HG03039 (cell line): Measurements from ENCODE around the gene TNN.

Experiments used
- ATAC-seq: cut with Tn5 transposase; IDR thresholded peaks from one replicate; pipeline ENCODE4 v1.9.1; 2021; ENCODE audit warnings: mild to moderate bottlenecking, moderate library complexity; ENCODE audit not compliant: unreplicated experiment

TNN gene

GRCh38 chr1:175172503-175172902, 104.9 kb downstream of the TNN start:
- no peak for ATAC-seq

- ATAC-seq = no peak
Measured at GRCh38 chr1:175173531-175173930, 105.9 kb downstream of the TNN start.

- ATAC-seq = no peak
Measured at GRCh38 chr1:175174309-175175102, 106.9 kb downstream of the TNN start.

- no peak for ATAC-seq
Measured at GRCh38 chr1:175176246-175176645, 108.6 kb downstream of the TNN start.

GRCh38 chr1:175178056-175178455, 110.4 kb downstream of the TNN start:
- no peak for ATAC-seq

GRCh38 chr1:175178456-175178855, 110.8 kb downstream of the TNN start:
- ATAC-seq = no peak

GRCh38 chr1:175179837-175180590, 112.4 kb downstream of the TNN start:
- ATAC-seq = no peak

- no peak for ATAC-seq
Measured at GRCh38 chr1:175182201-175182746, 114.6 kb downstream of the TNN start.

GRCh38 chr1:175183586-175183985, 116.0 kb downstream of the TNN start:
- ATAC-seq = no peak

GRCh38 chr1:175185903-175186302, 118.3 kb downstream of the TNN start:
- no peak for ATAC-seq

GRCh38 chr1:175186433-175187160, 119.0 kb downstream of the TNN start:
- ATAC-seq = no peak

- peak; percentile 47 for ATAC-seq
Measured at GRCh38 chr1:175188936-175189335, 121.3 kb downstream of the TNN start.

- ATAC-seq = no peak
Measured at GRCh38 chr1:175191659-175192058, 124.0 kb downstream of the TNN start.

- ATAC-seq = no peak
Measured at GRCh38 chr1:175192111-175192629, 124.5 kb downstream of the TNN start.

GRCh38 chr1:175192630-175193526, 125.2 kb downstream of the TNN start, which contains the start of gene KIAA0040:
Gene KIAA0040 (minus strand): TSS chr1:175192776. CDS start chr1:175161013, 31,763 bp downstream.
- ATAC-seq = peak; percentile 47

- ATAC-seq = no peak
Measured at GRCh38 chr1:175193527-175193910, 125.9 kb downstream of the TNN start.

GRCh38 chr1:175195281-175195680, 127.6 kb downstream of the TNN start:
- ATAC-seq = no peak

- no peak for ATAC-seq
Measured at GRCh38 chr1:175195798-175196197, 128.2 kb downstream of the TNN start.

- no peak for ATAC-seq
Measured at GRCh38 chr1:175197531-175197930, 129.9 kb downstream of the TNN start.
